ENCODE measurements around the gene SLC27A6.
"Not testable (repeated sequence)": the region's sequence is repeated elsewhere in the genome, so short reads cannot be mapped to it uniquely, and the experiment has no call there.

The SLC27A6 gene, protein sequence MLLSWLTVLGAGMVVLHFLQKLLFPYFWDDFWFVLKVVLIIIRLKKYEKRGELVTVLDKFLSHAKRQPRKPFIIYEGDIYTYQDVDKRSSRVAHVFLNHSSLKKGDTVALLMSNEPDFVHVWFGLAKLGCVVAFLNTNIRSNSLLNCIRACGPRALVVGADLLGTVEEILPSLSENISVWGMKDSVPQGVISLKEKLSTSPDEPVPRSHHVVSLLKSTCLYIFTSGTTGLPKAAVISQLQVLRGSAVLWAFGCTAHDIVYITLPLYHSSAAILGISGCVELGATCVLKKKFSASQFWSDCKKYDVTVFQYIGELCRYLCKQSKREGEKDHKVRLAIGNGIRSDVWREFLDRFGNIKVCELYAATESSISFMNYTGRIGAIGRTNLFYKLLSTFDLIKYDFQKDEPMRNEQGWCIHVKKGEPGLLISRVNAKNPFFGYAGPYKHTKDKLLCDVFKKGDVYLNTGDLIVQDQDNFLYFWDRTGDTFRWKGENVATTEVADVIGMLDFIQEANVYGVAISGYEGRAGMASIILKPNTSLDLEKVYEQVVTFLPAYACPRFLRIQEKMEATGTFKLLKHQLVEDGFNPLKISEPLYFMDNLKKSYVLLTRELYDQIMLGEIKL

DNA sequence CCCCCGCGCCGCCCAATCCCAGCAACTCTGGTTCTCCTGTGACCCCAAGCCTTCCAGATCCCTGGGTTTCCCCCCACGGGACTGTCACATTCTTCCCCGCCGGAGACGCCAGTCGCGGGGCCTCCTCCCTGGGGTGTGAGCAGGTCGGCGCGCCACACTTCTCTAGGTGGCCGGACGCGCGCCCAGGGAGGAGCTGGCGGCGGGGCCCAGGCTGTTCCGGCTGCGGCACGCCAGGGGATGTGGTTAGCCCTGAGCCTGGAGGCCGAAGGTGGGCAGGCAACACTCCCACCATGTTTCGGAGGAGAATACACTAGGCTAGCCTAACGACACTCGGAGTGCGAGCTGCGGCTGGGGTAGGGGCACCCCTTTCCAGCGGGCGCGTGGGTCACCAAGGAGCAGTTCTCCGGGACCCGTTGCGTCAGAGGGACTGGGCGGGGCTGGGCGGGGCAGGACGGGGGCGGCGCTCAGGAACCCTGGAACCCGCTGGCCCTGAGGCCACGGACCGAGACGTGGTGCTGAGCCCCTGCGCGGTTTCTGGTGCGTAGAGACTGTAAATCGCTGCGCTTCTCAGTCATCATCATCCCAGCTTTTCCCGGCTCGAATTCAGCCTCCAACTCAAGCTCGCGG is at the start of gene SLC27A6:
Gene SLC27A6 (plus strand): TSS at position 478 of the 627 bp plus-strand sequence. CDS start 650 bp downstream, outside the sequence.
- peak; percentile 74 for DNase-seq

DNA sequence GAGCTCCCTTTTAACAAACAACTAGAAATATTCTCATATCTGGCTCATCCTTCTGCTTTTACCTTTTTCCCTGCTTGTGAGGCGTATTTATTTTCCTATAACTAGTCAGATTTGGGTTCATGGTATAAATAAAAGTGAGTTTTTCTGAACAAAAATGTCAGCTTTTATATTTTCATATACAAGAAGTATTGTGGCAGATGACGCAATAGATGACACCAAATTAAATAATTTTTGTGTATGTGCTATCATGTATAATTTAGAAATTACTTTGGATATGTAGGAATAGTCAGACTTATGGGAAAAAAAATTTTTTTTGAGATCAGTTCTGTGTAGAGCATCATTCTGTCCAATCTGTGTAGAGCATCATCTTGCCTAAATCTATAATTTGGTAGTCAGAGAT is 45.7 kb upstream of the SLC27A6 start:
- no peak for DNase-seq

DNA sequence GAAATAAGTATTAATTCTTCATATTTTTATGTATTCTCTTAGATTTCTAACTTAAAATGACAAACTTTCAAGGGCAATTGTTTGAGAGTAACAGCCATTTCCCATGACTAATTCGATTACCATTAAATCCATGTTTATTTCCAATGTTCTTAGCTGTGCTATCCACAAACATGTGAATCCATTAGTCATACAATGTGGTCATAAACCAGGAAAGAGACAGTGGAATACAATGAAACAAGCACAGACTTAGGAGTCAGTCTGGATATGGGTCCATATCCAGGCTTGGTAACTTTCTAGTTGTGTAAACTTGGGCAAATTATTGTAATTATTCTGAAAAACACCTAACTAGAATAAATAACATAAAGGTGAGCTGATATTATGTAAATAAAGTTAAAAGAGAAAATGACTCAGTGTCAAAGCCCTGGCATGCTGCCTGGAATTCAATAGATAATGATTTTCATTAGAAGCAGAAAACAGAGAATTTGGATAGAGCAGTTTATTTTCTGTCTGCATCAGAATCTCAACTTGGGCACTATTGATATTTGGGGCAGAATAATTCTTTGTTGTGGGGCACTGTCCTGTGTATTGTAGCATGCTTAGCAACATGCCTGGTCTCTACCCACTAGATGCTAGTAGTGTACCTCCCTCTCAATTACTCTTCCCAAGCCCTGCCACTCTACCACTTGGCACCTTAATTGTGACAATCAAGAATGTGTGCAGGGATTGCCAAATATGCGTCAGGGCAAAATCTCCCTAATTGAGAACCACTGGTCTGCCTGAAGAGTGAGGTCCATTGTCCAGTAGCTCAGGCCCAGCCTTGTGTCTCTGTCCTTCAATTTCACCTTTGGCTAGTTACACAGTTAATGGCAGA is 44.7 kb upstream of the SLC27A6 start:
- no peak for DNase-seq

DNA sequence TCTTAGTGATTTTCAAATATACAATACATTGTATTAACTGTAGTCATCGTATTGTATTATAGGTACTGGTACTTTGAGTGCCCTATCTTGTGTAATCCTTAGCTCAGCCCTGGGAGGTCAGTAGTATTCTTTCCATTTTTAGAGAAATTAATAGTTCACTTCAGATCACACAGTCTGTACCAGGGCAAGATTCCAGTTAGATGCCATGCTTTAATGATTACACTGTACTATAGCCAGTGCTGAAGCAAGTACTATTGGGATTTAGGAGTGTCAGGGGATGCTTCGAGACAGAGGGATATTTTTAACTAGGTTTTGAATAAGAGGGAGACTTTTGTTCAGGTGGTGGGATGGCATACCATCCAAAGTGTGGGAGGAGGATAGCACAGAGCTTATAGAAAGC is 41.0 kb upstream of the SLC27A6 start:
- no peak for DNase-seq

DNA sequence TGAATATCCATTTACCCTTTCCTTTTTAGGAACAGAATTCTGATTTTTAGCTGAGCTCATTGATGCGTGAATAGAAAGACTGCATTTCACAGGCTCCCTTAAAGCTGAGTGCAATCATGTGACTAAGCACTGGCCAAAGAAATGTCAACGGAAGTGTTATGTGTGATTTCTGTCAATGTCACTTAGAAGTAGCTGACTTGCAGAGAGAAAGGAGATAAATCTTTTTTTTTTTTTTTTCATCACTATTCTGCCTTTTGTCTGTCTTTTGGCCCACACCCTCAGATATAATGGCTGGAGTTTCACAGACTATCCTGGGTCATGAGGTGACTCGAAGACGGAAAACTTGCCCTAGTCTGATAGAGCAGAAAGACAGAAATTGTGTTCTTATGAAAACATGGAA is 39.3 kb upstream of the SLC27A6 start:
- DNase-seq = no peak

DNA sequence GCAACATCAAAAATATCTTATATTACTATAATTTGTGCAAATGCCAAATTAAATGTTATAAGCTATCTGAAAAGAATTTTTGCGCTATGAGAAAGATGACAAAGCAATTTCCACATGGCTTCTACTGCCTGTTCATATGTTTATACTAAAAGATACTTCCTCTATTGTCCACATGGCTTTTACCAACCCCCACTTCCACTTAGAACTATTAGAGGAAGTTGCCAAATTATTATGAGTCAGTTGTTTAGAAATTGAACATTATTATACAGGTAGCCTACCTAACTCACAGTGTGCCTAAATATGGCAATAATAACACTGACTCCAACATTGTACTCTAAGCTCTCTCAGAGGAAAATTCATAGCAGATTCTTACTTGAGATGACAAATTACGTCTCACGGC is 37.6 kb upstream of the SLC27A6 start:
- no peak for DNase-seq

DNA sequence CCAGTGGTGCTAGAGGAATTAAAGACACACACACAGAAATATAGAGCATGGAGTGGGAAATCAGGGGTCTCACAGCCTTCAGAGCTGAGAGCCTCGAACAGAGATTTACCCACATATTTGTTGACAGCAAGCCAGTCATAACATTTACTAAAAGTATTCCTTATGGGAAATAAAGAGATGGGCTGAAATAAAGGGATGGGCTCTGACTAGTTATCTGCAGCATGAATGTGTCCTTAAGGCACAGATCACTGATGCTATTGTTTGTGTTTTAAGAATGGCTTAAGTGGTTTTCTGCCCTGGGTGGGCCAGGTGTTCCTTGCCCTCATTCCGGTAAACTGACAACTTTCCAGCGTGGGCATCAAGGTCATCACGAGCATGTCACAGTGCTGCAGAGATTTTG is 33.1 kb upstream of the SLC27A6 start:
- not testable (repeated sequence) for DNase-seq

DNA sequence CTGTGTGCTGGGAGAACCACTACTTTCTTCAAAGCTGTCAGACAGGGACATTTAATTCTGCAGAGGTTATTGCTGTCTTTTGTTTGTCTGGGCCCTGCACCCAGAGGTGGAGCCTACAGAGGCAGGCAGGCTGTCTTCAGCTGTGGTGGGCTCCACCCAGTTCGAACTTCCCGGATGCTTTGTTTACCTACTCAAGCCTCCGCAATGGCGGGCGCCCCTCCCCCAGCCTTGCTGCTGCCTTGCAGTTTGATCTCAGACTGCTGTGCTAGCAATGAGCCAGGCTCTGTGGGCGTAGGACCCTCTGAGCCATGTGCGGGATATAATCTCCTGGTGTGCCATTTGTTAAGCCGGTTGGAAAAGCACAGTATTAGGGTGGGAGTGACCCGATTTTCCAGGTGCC is 22.2 kb upstream of the SLC27A6 start:
- DNase-seq = not testable (repeated sequence)

DNA sequence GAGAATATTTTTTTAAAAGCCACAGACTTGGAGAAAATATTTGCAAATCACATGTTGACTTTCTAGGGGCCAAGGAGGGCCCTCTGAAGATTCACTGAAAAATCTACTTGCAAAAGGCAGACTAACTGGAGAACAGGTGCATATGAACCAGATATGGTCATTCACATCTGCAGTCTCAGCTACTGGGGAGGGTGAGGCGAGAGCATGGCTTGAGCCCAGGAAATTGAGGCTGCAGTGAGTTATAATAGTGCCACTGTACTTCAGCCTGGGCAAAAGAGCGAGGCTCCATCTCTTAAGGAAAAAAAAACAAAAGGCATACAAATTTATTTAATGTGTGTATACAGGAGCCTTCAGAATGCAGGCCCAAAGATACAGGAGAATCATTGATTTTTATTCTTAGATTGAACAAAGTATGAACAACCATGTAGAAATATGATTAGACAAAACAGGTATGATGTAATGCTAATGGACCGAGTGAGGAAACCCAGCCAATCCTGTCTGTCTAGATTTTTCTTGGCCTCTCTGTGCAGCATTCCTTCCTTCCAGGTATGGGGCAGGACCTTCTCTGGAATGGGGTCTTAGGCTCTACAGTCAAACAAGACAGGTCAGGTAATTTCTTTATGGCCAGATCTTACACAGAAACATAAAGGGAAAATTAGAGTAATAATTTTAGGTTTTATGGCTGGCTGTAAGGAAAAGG is 15.3 kb upstream of the SLC27A6 start:
- no peak for DNase-seq

DNA sequence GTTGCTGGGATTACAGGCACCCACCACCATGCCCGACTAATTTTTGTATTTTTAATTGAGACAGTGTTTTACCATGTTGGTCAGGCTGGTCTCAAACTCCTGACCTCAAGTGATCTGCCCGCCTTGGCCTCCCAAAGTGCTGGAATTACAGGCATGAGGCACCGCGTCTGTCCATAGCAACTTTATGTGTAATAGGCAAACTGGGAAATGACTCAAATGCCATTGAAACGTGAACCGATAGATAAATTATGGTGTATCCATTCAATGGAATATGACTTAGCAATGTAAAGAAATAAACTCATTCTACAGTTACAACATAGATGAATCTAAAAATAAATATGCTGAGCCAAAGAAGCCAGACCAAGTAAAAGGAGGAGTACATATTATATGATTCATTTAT is 14.0 kb upstream of the SLC27A6 start:
- DNase-seq = not testable (repeated sequence)

DNA sequence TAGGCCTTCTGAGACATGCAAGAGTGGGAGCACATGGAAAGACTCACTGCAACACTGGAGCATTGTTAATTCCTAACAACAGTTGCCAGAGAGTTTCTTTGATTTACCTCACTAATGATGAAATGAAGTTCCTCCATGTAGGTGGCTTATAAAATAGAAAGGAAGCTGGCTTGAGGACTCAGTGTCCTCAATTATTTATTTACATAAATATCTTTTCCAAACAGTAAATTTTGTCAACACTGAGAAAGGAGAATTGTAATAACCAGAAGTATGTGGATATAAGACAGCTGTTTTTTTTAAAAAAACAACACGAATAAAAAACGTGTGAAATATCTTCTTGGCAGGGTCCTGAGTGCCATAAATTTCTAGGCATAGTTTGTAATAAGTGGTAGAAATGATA is 9.1 kb upstream of the SLC27A6 start:
- no peak for DNase-seq

DNA sequence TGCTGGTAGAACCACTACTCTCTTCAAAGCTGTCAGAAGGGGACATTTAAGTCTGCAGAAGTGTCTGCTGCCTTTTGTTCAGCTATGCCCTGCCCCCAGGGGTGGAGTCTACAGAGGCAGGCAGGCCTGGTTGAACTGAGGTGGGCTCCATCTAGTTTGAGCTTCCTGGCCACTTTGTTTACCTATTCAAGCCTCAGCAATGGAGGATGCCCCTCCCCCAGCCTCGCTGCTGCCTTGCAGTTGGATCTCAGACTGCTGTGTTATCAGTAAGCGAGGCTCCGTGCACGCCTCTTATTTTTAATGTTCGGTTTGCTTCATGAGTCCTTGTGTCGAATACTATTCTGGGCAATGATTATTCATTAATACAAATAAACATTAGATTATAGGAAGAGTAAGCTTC is 3.1 kb upstream of the SLC27A6 start:
- DNase-seq = no peak

DNA sequence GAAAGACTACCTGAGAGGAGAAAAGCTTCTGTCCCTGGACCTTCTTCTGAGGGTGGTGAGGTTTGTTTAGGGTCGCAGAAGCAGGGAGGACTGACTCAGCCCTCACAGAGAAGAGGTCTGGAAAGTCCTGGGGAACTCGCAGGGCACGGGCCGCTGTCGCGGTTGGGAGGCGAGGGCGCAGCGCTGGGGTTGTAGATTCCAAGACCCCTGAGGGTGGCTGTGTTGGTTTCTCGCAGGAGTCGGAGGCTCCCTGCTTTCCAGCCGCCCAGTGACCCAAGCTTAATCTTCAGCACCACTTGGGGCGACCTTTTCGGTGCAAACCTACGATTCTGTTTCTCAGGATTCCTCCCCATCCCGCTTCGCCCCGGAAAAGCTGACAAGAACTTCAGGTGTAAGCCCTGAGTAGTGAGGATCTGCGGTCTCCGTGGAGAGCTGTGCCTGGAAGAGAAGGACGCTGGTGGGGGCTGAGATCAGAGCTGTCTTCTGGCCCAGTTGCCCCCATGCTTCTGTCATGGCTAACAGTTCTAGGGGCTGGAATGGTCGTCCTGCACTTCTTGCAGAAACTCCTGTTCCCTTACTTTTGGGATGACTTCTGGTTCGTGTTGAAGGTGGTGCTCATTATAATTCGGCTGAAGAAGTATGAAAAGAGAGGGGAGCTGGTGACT is 482 bp downstream of the SLC27A6 start:
- DNase-seq = no peak

DNA sequence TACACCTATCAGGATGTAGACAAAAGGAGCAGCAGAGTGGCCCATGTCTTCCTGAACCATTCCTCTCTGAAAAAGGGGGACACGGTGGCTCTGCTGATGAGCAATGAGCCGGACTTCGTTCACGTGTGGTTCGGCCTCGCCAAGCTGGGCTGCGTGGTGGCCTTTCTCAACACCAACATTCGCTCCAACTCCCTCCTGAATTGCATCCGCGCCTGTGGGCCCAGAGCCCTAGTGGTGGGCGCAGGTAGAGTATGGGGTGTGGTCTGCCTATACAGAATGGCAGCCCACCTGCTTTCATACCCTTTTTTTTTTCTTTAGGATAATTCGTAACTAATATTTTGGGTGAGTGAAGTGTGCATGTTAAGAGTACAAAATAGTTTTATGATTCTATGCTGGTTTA is 1.1 kb downstream of the SLC27A6 start:
- DNase-seq = no peak

DNA sequence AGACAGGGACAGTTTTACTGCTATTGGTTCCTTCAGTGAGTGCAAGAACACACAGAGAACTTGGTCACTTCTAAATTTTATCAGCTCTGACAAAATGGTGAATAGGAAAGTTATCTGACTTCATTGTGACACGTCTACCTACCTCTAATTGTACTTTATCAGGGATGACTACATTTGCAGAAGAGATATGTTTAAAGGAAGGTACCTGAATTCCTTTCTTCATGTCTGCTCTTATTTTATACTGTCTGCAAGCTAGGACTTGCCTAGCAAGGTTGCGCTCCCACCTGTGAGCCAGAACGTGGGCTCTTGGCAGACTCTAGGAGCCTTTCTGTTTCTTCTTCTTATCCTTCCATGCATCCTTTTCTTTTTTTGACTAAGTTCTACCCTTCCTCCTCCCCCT is 1.6 kb downstream of the SLC27A6 start:
- DNase-seq = no peak

DNA sequence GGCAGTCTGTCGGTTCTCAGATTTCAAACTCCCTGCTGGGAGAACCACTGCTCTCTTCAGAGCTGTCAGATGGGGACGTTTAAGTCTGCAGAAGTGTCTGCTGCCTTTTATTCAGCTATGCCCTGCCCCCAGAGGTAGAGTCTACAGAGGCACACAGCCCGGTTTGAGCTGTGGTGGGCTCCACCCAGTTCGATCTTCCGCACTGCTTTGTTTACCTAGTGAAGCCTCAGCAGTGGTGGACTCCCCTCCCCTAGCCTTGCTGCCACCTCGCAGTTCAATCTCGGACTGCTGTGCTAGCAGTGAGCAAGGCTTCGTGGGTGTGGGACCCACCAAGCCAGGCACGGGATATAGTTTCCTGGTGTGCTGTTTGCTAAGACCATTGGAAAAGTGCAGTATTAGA is 8.0 kb downstream of the SLC27A6 start:
- no peak for DNase-seq

DNA sequence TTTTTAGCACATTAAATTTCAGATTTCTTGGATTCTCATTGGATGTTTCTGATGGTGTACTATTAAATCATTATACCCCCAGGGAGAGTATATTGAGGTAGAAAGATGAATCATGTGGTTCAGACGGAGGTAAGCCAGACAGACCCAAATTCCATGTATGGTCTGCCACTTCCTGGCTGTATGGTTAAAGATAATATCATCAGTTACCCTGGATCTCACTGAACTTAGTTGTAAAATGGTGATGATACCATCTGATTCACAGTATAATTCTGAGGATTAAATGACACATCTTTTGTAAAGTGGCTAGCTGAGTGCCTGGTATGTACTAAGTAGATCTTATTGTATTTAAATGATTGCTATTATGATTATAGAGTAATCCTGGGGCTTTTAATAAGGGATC is 9.3 kb downstream of the SLC27A6 start:
- no peak for DNase-seq

DNA sequence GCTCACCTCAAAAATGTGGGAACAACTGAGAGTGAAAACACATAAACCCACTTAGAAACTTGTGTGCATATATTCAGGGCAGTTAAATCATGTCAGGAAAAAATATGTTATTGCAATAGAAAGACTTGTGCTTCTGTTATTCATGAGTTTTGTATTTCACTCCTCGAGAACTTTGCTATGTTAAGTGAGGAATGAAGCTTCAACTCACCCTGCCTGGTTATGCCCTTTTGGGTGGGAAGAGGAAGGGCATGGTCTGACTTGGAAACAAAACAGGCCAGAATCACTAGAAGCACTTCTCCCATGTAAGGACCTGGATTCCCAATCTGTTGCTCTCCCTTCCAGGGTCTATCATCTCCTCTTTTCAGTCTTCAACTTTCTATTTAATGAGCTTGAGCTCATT is 14.5 kb downstream of the SLC27A6 start:
- DNase-seq = no peak

DNA sequence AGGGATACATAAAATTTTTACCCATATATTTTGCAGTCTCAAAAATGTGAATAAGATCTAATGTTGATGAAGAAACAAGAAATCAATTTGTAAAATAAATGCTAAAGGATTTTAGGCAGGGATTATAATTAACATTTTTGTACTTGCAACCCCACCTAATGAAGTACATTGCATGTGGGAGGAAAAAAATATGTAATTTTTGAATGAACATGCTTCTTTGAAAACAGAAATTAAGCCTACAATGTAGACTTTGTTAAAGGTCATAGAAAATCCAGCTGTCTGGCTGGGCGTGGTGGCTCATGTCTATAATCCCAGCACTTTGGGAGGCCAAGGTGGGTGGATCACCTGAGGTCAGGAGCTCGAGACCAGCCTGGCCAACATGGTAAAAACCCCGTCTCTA is 15.6 kb downstream of the SLC27A6 start:
- DNase-seq = no peak

DNA sequence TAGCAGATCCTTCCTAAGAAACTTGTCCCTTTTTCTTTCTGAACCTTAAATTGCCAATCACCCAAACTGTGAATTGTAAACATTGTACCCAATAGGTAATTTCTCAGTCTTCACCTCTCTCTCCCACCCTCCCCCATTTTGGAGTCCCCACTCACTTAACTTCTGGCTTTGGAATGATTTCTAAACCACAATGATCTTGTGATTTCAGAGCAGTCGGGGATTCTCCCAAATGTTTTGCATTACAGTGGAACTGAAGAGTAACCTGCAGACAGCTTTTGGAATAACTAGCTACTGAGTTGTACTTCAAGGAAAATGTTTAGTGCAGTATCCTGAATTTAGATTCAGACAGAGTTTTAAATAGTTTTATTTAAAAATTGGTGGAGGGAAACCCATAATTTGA is 19.2 kb downstream of the SLC27A6 start:
- DNase-seq = no peak

DNA sequence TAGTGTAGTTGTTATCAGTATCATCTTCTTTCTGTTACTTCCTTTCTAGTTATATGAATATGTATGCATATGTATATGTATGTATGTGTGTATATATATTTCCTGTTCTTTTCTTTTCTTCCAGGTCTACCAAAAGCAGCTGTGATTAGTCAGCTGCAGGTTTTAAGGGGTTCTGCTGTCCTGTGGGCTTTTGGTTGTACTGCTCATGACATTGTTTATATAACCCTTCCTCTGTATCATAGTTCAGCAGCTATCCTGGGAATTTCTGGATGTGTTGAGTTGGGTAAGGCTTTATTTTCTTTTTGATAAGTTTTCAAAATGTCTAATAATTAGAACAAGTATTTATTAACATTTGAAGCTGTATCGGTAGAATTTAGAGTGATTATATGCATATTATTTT is 23.2 kb downstream of the SLC27A6 start:
- DNase-seq = no peak

Measured in eye (tissue), 1 donor.